ENCODE results near the gene ESYT3.
A peak's percentile ranks its signal among the peaks of the same experiment; 100 is the strongest.

The ESYT3 gene

GRCh38 chr3:138434276-138434874, at the start of gene ESYT3:
TSS of gene ESYT3 (plus strand) at chr3:138434616. CDS start at chr3:138434799, 183 bp downstream.
- Mint-ChIP-seq H3K4me1 (peaks cover 8% of the 10 kb centered on the region), H3K36me3 (no peaks in the 10 kb centered on the region), H3K27me3 (peaks cover 34% of the 10 kb centered on the region), H3K9me3 (no peaks in the 10 kb centered on the region), H3K27ac (no peak within 1 kb of the TSS), H3K4me3 (peak within 1 kb of the TSS; percentile 65)

- Mint-ChIP-seq H3K27me3 (peaks cover 1% of the 10 kb centered on the region), H3K27ac (no peak overlapping the region), H3K36me3 (no peaks in the 10 kb centered on the region), H3K4me1 (no peaks in the 10 kb centered on the region), H3K9me3 (no peaks in the 10 kb centered on the region), H3K4me3 (no peak overlapping the region)
Measured at GRCh38 chr3:138384976-138385375, 49.4 kb upstream of the ESYT3 start.

GRCh38 chr3:138389144-138389601, 45.2 kb upstream of the ESYT3 start:
- no peaks in the 10 kb centered on the region for H3K4me1 Mint-ChIP-seq

GRCh38 chr3:138389841-138390581, 44.4 kb upstream of the ESYT3 start:
- Mint-ChIP-seq H3K4me1 (no peaks in the 10 kb centered on the region), H3K27ac (no peak overlapping the region), H3K36me3 (no peaks in the 10 kb centered on the region), H3K27me3 (peaks cover 1% of the 10 kb centered on the region), H3K4me3 (no peak overlapping the region), H3K9me3 (no peaks in the 10 kb centered on the region)

More at GRCh38 chr3:138389144-138389601, 45.2 kb upstream of the ESYT3 start:
- no peaks in the 10 kb centered on the region for H3K36me3 Mint-ChIP-seq
- no peak overlapping the region for H3K4me3 Mint-ChIP-seq
- peaks cover 1% of the 10 kb centered on the region for H3K27me3 Mint-ChIP-seq
- H3K27ac Mint-ChIP-seq = no peak overlapping the region
- H3K9me3 Mint-ChIP-seq = no peaks in the 10 kb centered on the region

- Mint-ChIP-seq H3K4me1 (no peaks in the 10 kb centered on the region), H3K36me3 (no peaks in the 10 kb centered on the region), H3K9me3 (no peaks in the 10 kb centered on the region), H3K27ac (no peak overlapping the region), H3K4me3 (no peak overlapping the region), H3K27me3 (peaks cover 1% of the 10 kb centered on the region)
Measured at GRCh38 chr3:138390582-138390932, 43.9 kb upstream of the ESYT3 start.

GRCh38 chr3:138394156-138394555, 40.3 kb upstream of the ESYT3 start:
- no peaks in the 10 kb centered on the region for H3K27me3 Mint-ChIP-seq
- no peak overlapping the region for H3K4me3 Mint-ChIP-seq
- no peak overlapping the region for H3K27ac Mint-ChIP-seq
- H3K36me3 Mint-ChIP-seq = no peaks in the 10 kb centered on the region
- no peaks in the 10 kb centered on the region for H3K4me1 Mint-ChIP-seq
- H3K9me3 Mint-ChIP-seq = no peaks in the 10 kb centered on the region

- Mint-ChIP-seq H3K4me3 (no peak overlapping the region), H3K4me1 (no peaks in the 10 kb centered on the region), H3K27ac (no peak overlapping the region), H3K36me3 (no peaks in the 10 kb centered on the region), H3K27me3 (no peaks in the 10 kb centered on the region), H3K9me3 (no peaks in the 10 kb centered on the region)
Measured at GRCh38 chr3:138394686-138395085, 39.7 kb upstream of the ESYT3 start.

- no peaks in the 10 kb centered on the region for H3K27me3 Mint-ChIP-seq
- no peaks in the 10 kb centered on the region for H3K36me3 Mint-ChIP-seq
- H3K4me1 Mint-ChIP-seq = no peaks in the 10 kb centered on the region
- H3K9me3 Mint-ChIP-seq = no peaks in the 10 kb centered on the region
- H3K4me3 Mint-ChIP-seq = no peak overlapping the region
- H3K27ac Mint-ChIP-seq = no peak overlapping the region
Measured at GRCh38 chr3:138395865-138396751, 38.3 kb upstream of the ESYT3 start.

GRCh38 chr3:138396752-138397410, 37.5 kb upstream of the ESYT3 start:
- no peaks in the 10 kb centered on the region for H3K36me3 Mint-ChIP-seq
- H3K27me3 Mint-ChIP-seq = no peaks in the 10 kb centered on the region
- H3K27ac Mint-ChIP-seq = no peak overlapping the region
- H3K4me3 Mint-ChIP-seq = no peak overlapping the region
- no peaks in the 10 kb centered on the region for H3K9me3 Mint-ChIP-seq
- no peaks in the 10 kb centered on the region for H3K4me1 Mint-ChIP-seq

- H3K4me1 Mint-ChIP-seq = no peaks in the 10 kb centered on the region
- H3K4me3 Mint-ChIP-seq = no peak overlapping the region
- H3K27ac Mint-ChIP-seq = no peak overlapping the region
- no peaks in the 10 kb centered on the region for H3K9me3 Mint-ChIP-seq
- no peaks in the 10 kb centered on the region for H3K36me3 Mint-ChIP-seq
- H3K27me3 Mint-ChIP-seq = no peaks in the 10 kb centered on the region
Measured at GRCh38 chr3:138397983-138398382, 36.4 kb upstream of the ESYT3 start.

- Mint-ChIP-seq H3K4me3 (no peak overlapping the region), H3K9me3 (no peaks in the 10 kb centered on the region), H3K27ac (no peak overlapping the region), H3K36me3 (no peaks in the 10 kb centered on the region), H3K27me3 (no peaks in the 10 kb centered on the region), H3K4me1 (no peaks in the 10 kb centered on the region)
Measured at GRCh38 chr3:138398791-138399575, 35.4 kb upstream of the ESYT3 start.

- Mint-ChIP-seq H3K27ac (no peak overlapping the region), H3K9me3 (no peaks in the 10 kb centered on the region), H3K4me3 (no peak overlapping the region), H3K36me3 (no peaks in the 10 kb centered on the region), H3K4me1 (no peaks in the 10 kb centered on the region), H3K27me3 (no peaks in the 10 kb centered on the region)
Measured at GRCh38 chr3:138399766-138400165, 34.6 kb upstream of the ESYT3 start.

GRCh38 chr3:138400651-138401070, 33.8 kb upstream of the ESYT3 start:
- H3K4me1 Mint-ChIP-seq = no peaks in the 10 kb centered on the region
- no peaks in the 10 kb centered on the region for H3K36me3 Mint-ChIP-seq
- H3K4me3 Mint-ChIP-seq = no peak overlapping the region
- H3K27me3 Mint-ChIP-seq = no peaks in the 10 kb centered on the region
- H3K9me3 Mint-ChIP-seq = no peaks in the 10 kb centered on the region
- H3K27ac Mint-ChIP-seq = no peak overlapping the region

- Mint-ChIP-seq H3K9me3 (no peaks in the 10 kb centered on the region), H3K36me3 (no peaks in the 10 kb centered on the region), H3K27me3 (no peaks in the 10 kb centered on the region), H3K4me3 (no peak overlapping the region), H3K4me1 (no peaks in the 10 kb centered on the region), H3K27ac (no peak overlapping the region)
Measured at GRCh38 chr3:138401834-138402233, 32.6 kb upstream of the ESYT3 start.

- H3K4me3 Mint-ChIP-seq = no peak overlapping the region
- H3K36me3 Mint-ChIP-seq = no peaks in the 10 kb centered on the region
- no peak overlapping the region for H3K27ac Mint-ChIP-seq
- H3K27me3 Mint-ChIP-seq = no peaks in the 10 kb centered on the region
- H3K9me3 Mint-ChIP-seq = no peaks in the 10 kb centered on the region
- no peaks in the 10 kb centered on the region for H3K4me1 Mint-ChIP-seq
Measured at GRCh38 chr3:138404121-138404520, 30.3 kb upstream of the ESYT3 start.

Data from activated naive CD4-positive, alpha-beta T cell treated with anti-CD3 and anti-CD28 coated beads, Interleukin-2, amount 50 U/mL, for 24 hours (primary cell).